Hepatocyte (in vitro differentiated cells): ENCODE data around the gene GLI3.

Source experiments
- EZH2 ChIP-seq: fragments of 200-600 bp; sonication (generic); IDR thresholded peaks from 2 replicates; pipeline ENCODE4 v1.6.1; 2016; ENCODE audit warnings: antibody characterized with exemption, mild to moderate bottlenecking, borderline replicate concordance
- TF ChIP-seq, protein P1 (sequence below): fragments of 200-600 bp; sonication (generic); IDR thresholded peaks from 2 replicates; pipeline ENCODE4 v1.5.1; 2016; ENCODE audit warnings: antibody characterized with exemption, mild to moderate bottlenecking; ENCODE audit not compliant: poor library complexity

DNA sequence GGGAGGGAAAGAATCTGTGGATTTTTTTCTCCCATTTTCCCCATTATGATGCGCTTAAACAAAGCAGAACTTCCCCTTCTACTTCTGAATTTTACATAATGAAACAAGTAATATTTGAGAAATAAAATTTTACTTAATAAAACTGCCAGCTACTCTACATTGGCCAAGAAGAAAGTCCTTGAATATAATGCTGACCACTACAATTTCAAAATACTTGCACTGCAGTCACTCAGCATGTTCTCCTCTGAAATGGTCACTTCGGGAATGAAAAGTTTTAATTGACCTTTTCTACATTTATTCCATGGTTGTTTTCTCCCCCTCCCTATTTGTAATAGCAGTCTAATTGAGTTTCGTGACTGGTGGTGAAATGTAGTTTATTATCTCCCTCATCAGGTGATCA, 23.9 kb downstream of the GLI3 start:
- TF ChIP-seq, protein P1, sequence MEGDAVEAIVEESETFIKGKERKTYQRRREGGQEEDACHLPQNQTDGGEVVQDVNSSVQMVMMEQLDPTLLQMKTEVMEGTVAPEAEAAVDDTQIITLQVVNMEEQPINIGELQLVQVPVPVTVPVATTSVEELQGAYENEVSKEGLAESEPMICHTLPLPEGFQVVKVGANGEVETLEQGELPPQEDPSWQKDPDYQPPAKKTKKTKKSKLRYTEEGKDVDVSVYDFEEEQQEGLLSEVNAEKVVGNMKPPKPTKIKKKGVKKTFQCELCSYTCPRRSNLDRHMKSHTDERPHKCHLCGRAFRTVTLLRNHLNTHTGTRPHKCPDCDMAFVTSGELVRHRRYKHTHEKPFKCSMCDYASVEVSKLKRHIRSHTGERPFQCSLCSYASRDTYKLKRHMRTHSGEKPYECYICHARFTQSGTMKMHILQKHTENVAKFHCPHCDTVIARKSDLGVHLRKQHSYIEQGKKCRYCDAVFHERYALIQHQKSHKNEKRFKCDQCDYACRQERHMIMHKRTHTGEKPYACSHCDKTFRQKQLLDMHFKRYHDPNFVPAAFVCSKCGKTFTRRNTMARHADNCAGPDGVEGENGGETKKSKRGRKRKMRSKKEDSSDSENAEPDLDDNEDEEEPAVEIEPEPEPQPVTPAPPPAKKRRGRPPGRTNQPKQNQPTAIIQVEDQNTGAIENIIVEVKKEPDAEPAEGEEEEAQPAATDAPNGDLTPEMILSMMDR: no peak
- TF ChIP-seq EZH2: no peak
